AG04449 (cell line): ENCODE measurements around the gene G6PC3.

Source experiments
- CTCF ChIA-PET: fragments of 350-600 bp; formaldehyde crosslinking; extraction: SDS; loops from one replicate; lab custom pipeline; 2021; ENCODE audit warnings: antibody characterized with exemption; lab: Yijun Ruan, JAX
- POLR2A ChIA-PET: fragments of 400-600, 350-600 bp; formaldehyde crosslinking; extraction: SDS; loops from one replicate; lab custom pipeline; 2020; ENCODE audit warnings: antibody characterized with exemption, inconsistent platforms; lab: Yijun Ruan, JAX
- DNase-seq: peaks from one replicate; pipeline ENCODE4 v3.0.0-alpha.2; 2010; ENCODE audit warnings: low read depth, low spot score
- H3K4me3 ChIP-seq: 2 replicates; pipeline ENCODE4 v1.5.1; 2011; ENCODE audit warnings: low read depth, mild to moderate bottlenecking, control low read depth, low read length
- CTCF ChIP-seq: IDR thresholded peaks from one replicate; pipeline ENCODE4 v1.5.1; 2011; ENCODE audit warnings: mild to moderate bottlenecking, moderate library complexity, low read length, control low read depth, inconsistent platforms; ENCODE audit not compliant: insufficient read depth; ENCODE audit errors: missing control alignments

The G6PC3 gene

DNA sequence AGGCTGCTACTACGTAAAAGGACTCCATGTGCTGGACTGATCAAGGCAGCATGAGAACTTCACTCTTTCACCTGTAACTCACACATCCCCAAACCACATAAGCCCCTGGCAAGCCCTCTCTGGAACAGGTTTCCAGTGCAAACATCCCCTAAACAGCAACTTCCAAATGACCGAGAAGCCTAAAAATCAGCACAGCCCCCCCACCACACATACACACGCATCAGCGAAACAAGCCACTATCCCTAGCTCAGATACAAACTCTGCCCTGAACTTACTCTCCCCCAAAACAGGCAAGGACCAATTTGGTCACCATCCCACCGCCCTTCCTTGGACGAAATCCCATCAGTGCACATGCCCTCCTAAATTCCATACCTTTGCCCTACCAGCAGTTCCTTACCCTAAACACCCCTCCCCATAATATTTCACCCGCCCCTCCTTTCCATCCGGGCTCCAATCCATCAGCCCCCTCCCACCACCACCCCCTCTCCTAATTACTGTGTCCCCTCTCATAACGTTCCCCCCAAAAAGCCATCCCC, 4.8 kb upstream of the G6PC3 start:
- DNase-seq, result no peak
- peak overlapping the region; percentile 66 for H3K4me3 ChIP-seq
- CTCF ChIA-PET, result interaction anchor here (0.9 to 2.5 kb wide), 4 partner anchors 9 to 103 kb away, joined by 3 to 10 read pairs (median 4); no protein-coding TSS in a partner anchor
- POLR2A ChIA-PET, result interaction anchor here (0.6 to 1.5 kb wide), 6 partner anchors 11 to 158 kb away, joined by 3 to 4 read pairs (median 3); partner anchors contain the start of gene HDAC5
- TF ChIP-seq CTCF, result no peak

DNA sequence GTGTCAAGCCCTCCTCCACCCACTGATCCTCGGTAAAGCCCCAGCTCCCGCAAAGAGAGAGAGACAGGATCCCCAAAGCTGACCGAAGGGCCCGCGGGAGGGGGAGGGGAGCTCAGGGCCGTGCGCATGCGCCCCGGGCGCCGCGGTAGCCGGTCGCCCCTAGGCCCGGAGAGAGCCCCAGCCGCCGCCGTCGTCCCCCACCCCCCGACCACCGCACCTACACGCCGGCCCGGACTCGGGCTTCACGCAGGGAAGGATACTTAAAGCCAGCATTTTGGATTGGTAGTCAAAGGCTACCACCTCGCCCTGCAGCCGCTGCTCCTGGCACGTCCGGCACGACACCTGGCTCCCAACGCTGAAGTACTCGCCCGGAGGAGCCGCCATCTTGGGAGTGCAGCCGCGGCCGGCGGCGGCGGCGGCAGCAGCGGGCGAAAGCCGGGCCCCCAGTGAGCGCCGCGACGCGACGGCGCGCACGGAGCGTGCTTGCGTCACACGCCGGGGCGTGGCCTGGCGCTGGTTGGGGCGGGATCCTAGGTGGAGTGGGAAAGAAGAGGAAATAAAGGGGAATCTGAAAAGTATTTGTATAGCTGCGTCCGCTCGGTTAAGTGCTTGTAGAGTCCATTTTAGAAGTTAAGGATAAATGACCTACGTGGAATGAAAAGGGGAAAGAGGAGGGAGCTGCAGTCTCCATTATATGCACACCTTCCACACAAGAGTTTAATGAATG, 4.2 kb upstream of the G6PC3 start, which contains the start of gene LSM12:
Gene LSM12 (minus strand): TSS at position 468 of the 727 bp plus-strand sequence. CDS start 84 bp downstream, at position 384.
- DNase-seq, result peak; percentile 19
- H3K4me3 ChIP-seq, result peak within 1 kb of the TSS; percentile 66
- ChIA-PET CTCF (interaction anchor here (0.9 to 2.5 kb wide), 7 partner anchors 8 to 123 kb away, joined by 3 to 10 read pairs (median 3); partner anchors contain the start of gene HDAC5), POLR2A (interaction anchor here (0.6 to 1.5 kb wide), 7 partner anchors 11 to 158 kb away, joined by 3 to 5 read pairs (median 3); partner anchors contain the start of gene HDAC5)
- no peak for TF ChIP-seq CTCF

- ChIA-PET POLR2A (interaction anchor here (1.4 kb wide), 1 partner anchor 70 kb away, joined by 5 read pairs; no protein-coding TSS in a partner anchor), CTCF (interaction anchor here (1.3 to 2.5 kb wide), 3 partner anchors 23 to 56 kb away, joined by 3 to 10 read pairs (median 6); partner anchors contain the start of gene HDAC5)
- H3K4me3 ChIP-seq, result no peak overlapping the region
- DNase-seq, result no peak
- no peak for TF ChIP-seq CTCF
Observed at GRCh38 chr17:44067545-44067940, 3.0 kb upstream of the G6PC3 start.

- H3K4me3 ChIP-seq, result peak overlapping the region; percentile 81
- no peak for TF ChIP-seq CTCF
- DNase-seq, result no peak
- CTCF ChIA-PET, result interaction anchor here (0.6 to 3.7 kb wide), 5 partner anchors 26 to 192 kb away, joined by 3 to 19 read pairs (median 4); no protein-coding TSS in a partner anchor
- POLR2A ChIA-PET, result no interaction called here
Observed at GRCh38 chr17:44069974-44070454, 521 bp upstream of the G6PC3 start.

GRCh38 chr17:44071198-44071520, 624 bp downstream of the G6PC3 start:
- peak overlapping the region; percentile 81 for H3K4me3 ChIP-seq
- ChIA-PET CTCF (interaction anchor here (3.7 to 5.2 kb wide), 2 partner anchors 13 to 44 kb away, joined by 19 to 39 read pairs; no protein-coding TSS in a partner anchor), POLR2A (interaction anchor here (0.8 to 1.1 kb wide), 3 partner anchors 16 to 53 kb away, joined by 3 read pairs; partner anchors contain the start of gene HDAC5)
- DNase-seq, result no peak
- no peak for TF ChIP-seq CTCF

DNA sequence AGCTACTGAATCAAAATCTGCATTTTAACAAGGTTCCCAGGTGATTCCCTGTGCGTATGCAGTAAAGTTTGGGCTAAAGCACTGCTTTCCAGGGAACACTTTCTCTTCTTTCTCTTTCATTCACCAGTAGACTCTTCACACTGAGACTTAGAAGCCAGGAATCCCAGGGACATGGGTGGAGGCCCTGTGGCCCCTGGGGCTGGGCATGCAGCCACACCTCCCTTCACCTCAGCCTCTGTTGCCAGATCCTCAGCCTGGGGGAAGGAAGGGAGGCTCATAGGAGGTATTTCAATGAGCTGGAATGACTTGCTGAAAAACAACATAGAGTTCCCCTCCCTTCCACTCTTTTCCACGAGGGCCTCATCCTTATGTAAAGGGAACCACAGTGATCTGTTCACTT, 1.2 kb downstream of the G6PC3 start:
- CTCF ChIA-PET, result interaction anchor here (3.7 to 5.2 kb wide), 2 partner anchors 13 to 44 kb away, joined by 19 to 39 read pairs; no protein-coding TSS in a partner anchor
- H3K4me3 ChIP-seq, result peak overlapping the region; percentile 81
- POLR2A ChIA-PET, result no interaction called here
- DNase-seq, result no peak
- TF ChIP-seq CTCF, result no peak
